ENCODE measurements around the gene TVP23A.
"Not testable (repeated sequence)": the region's sequence is repeated elsewhere in the genome, so short reads cannot be mapped to it uniquely, and the experiment has no call there.

TVP23A gene

GRCh38 chr16:10791048-10791447 lies 27.5 kb downstream of the TVP23A start:
- DNase-seq: no peak

DNA sequence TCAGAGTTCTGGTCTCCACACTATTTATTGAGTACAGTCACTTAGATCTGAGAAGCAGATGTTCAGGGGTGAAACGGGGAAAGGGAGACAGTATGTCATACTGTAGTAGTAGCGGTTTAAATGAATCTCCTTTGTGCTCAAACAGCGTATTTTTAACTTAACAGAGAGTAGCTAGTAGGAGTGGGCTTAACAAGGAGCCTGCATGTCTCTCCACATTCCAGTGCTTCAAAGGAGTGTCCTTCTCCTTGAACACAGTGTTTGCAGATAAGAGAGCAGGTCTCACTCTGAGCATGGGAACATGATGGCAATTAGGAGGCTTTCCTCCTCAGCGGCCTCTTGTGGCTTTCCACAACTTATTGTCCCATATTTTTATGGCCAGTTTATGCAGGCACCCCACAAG lies 30.0 kb downstream of the TVP23A start:
- DNase-seq: not testable (repeated sequence)

GRCh38 chr16:10787304-10787703 lies 31.3 kb downstream of the TVP23A start:
- no peak for DNase-seq

GRCh38 chr16:10782628-10783027 lies 36.0 kb downstream of the TVP23A start:
- no peak for DNase-seq

DNA sequence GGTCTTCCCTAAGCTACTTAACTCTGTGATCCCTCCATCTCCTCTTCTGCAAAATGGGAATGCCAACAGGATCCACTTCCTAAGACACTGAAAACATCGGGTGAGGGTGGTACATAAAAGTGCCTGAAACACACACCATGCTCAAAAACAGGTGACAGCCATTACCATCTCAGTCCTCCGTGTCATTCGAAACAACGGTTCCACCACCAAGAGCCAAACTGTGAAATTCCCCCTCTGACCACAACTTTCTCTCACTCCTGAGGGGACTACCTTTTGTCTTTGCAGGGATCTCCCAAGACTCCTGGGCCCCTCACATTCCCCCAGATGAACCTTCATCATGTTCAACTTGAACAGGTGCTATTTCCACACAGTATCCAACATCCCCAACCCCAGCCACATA lies 38.0 kb downstream of the TVP23A start:
- no peak for DNase-seq

DNA sequence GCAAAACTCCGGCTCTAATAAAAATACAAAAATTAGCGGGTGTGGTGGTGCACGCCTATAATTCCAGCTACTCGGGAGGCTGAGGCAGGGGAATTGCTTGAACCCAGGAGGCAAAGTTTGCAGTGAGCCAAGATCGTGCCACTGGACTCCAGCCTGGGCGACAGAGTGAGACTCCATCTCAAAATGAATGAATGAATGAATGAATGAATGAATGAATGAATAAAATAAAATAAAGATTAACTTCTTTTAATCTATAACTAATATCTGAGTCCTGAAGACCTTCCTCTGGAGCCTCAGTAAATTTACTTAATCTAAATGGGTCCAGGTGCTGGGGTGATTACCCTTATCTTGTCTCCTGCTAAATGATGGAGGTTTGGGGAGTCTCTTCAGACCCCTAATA lies 38.7 kb downstream of the TVP23A start:
- DNase-seq: not testable (repeated sequence)

DNA sequence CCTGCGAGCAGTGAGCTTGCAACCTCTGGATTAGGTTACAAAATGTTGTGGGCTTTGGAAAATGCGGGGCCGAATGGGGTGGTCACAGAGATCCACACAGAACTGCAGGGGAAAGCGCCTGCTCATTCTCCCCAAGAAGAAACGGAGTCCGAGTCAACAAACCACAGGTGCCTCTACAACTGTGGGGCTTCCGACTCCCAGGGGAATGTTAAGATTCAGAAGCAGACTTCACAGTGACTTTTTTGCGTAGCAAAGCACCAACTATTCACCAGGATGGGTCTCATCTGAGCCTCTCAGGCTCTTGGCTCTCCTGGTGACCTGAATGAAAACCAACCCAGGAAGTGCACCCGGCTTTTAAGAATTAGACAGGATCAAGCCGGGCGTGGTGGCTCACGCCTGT lies 41.2 kb downstream of the TVP23A start:
- DNase-seq: no peak

DNA sequence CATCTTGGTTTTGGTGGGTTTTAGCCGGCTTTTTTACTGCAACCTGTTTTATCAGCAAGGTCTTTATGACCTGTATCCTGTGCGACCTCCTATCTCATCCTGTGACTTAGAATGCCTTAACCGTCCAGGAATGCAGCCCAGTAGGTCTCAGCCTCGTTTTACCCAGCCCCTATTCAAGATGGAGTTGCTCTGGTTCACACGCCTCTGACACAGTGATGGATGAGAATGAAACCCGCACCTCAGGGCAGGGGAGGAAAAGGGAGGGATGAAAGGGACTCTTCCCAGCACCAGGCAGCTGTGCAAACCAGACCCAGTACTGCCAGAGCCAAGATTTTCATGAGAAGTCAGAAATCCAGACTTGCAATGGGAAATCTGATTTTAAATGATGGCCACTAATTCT lies 41.7 kb downstream of the TVP23A start:
- DNase-seq: not testable (repeated sequence)

GRCh38 chr16:10776280-10776679 lies 42.3 kb downstream of the TVP23A start:
- no peak for DNase-seq

DNA sequence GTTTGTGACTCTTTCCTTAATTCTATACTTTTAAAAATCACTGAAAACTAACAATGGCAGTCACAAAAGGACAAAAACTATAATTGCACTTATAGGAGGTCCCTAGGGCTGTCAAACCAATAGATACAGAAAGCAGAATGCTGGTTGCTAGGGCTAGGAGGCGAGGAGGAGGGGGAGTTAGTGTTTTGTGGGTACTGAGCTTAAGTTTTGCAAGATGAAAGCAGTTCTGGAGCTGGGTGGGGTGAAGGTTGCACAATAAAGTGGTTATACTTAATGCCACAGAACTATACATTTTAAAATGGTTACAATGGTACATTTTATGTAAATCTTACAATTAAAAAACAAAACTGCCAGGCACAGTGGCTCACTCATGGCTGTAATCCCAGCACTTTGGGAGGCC lies 47.7 kb downstream of the TVP23A start:
- no peak for DNase-seq

DNA sequence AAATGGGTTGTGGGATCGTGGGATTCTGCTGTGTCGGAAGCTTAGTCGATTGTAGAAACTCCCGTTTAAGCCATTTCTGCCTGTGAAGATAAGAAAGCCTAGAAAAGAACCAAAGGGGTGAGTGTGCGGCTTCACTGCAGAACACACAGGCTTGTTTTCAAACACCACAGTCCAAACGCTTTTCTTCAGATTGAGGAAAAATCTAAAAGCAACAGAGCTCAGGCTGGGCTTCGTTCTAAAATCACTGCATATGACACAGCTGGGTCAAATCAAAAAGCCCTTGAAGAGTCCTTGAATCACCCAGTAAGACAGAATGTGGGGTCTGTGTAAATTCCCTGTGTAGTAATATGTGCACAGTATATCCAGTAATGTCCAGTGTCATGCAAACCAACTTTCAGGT lies 49.2 kb downstream of the TVP23A start:
- DNase-seq: no peak

GRCh38 chr16:10767127-10767526 lies 51.5 kb downstream of the TVP23A start:
- DNase-seq: no peak

- no peak for DNase-seq
Measured at GRCh38 chr16:10765772-10766171, 52.8 kb downstream of the TVP23A start.

DNA sequence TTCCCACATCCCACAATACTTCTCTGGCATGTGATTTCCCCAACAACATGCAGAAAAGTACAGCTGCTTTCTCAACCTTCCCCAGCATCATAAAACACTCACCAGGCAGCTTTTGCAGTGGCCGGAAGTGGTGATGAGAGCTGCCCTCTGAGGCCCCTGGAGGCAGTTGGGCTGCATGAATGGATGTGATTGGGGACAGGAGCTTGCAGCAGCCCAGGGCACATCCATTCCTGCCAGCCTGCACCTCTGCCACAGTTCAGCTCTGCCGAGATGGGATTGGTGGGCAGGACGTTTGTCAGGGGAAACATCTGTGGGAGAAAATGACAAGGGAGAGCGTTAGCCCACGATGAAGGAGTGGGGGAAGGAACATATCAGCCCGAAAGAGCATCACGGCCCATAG lies 55.1 kb downstream of the TVP23A start:
- no peak for DNase-seq

GRCh38 chr16:10762336-10763016 lies 56.1 kb downstream of the TVP23A start:
- DNase-seq: no peak

GRCh38 chr16:10761373-10761772 lies 57.2 kb downstream of the TVP23A start:
- no peak for DNase-seq

GRCh38 chr16:10760858-10761257 lies 57.7 kb downstream of the TVP23A start:
- no peak for DNase-seq

GRCh38 chr16:10756574-10756973 lies 62.0 kb downstream of the TVP23A start:
- no peak for DNase-seq

- no peak for DNase-seq
Measured at GRCh38 chr16:10754941-10755340, 63.7 kb downstream of the TVP23A start.

- no peak for DNase-seq
Measured at GRCh38 chr16:10753670-10754069, 64.9 kb downstream of the TVP23A start.

DNA sequence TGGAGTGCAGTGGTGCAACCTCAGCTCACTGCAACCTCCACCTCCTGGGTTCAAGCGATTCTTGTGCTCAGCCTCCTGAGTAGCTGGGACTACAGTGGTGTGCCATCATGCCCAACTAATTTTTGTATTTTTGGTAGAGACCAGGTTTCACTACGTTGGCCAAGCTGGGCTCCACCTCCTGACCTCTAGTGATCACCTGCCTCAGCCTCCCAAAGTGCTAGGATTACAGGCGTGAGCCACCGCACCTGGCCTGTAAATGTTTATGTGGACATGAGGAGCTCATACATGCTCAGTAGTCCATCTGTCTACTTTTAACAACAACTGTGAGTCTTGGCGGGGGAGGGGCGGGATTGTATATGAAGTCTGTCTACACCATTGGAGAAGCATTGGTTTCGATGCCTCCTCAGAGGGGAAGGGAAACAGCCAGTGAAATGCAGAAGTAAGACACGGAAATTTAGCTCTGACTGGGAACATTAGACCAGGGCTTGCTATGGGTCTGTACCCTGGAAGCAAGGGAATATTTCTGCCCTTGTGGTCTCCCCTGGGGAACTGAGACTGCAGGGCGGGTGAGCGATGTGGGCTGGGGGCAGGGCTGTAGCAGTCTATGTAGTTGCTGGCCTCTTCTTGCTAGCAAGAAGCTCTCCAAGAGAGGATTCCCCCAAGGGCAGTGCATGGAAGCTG lies 65.6 kb downstream of the TVP23A start:
- DNase-seq: no peak

DNA sequence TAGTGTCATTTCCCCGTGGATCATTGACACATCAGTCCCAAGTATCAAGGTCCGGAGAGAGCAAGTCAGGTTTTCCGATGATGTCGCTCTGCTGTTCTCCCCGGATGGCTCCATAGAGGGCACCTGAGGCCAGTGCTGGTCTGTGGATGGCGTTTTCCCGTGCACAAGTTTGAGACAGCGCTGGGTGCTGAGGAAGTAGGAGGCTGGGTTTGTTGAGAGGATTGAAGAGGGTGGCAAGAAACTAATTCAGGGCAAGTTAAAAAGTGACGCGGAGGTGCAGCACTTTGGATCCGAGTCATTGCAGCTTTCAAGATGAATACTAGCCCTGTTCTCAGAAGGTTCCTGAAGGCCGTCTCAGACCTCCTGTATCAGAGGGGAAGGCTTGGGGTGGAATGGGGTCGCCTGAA lies 67.3 kb downstream of the TVP23A start:
- DNase-seq: no peak

GRCh38 chr16:10750793-10751192 lies 67.8 kb downstream of the TVP23A start:
- no peak for DNase-seq

GRCh38 chr16:10745841-10746240 lies 72.8 kb downstream of the TVP23A start:
- no peak for DNase-seq

All from islet precursor cell (in vitro differentiated cells).